Panc1 (cell line): ENCODE results near the gene JPH4.

ENCODE experiments used
- POLR2AphosphoS5 ChIP-seq: IDR thresholded peaks from 2 replicates; pipeline ENCODE4 v1.6.1; 2012; ENCODE audit warnings: mild to moderate bottlenecking, low read depth, low read length, moderate library complexity
- TF ChIP-seq, protein P1 (sequence below): fragments of 450-650 bp; IDR thresholded peaks from 2 replicates; pipeline ENCODE4 v1.5.1; 2017; ENCODE audit warnings: mild to moderate bottlenecking
- TF ChIP-seq, protein P2 (sequence below), 2 experiments: IDR thresholded peaks; 2 replicates each; pipeline ENCODE4 v1.6.1; 2011 to 2012; ENCODE audit warnings: low read depth in 2 of 2, control low read depth in 1 of 2, low read length in 1 of 2, mild to moderate bottlenecking in 1 of 2, moderate library complexity in 1 of 2; ENCODE audit not compliant: insufficient read depth in 1 of 2

DNA sequence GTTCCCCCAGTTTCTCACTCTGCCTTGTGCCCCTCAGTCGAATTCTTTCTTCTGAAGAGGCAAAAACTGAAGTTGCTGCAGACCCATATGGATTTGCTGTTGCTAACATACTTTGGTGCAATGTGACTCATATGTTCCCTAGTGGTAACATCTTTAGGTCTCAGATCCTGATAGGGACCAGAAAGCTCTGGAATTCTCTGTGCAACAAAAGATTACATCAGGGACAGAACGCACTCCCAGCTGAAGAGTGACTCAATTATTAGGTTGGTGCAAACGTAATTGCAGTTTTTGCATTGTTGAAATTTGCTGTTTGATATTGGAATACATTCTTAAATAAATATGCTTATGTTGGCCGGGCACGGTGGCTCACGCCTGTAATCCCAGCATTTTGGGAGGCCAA, 49.4 kb upstream of the JPH4 start:
- TF ChIP-seq, protein P1, sequence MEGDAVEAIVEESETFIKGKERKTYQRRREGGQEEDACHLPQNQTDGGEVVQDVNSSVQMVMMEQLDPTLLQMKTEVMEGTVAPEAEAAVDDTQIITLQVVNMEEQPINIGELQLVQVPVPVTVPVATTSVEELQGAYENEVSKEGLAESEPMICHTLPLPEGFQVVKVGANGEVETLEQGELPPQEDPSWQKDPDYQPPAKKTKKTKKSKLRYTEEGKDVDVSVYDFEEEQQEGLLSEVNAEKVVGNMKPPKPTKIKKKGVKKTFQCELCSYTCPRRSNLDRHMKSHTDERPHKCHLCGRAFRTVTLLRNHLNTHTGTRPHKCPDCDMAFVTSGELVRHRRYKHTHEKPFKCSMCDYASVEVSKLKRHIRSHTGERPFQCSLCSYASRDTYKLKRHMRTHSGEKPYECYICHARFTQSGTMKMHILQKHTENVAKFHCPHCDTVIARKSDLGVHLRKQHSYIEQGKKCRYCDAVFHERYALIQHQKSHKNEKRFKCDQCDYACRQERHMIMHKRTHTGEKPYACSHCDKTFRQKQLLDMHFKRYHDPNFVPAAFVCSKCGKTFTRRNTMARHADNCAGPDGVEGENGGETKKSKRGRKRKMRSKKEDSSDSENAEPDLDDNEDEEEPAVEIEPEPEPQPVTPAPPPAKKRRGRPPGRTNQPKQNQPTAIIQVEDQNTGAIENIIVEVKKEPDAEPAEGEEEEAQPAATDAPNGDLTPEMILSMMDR: no peak
- TF ChIP-seq, protein P2, sequence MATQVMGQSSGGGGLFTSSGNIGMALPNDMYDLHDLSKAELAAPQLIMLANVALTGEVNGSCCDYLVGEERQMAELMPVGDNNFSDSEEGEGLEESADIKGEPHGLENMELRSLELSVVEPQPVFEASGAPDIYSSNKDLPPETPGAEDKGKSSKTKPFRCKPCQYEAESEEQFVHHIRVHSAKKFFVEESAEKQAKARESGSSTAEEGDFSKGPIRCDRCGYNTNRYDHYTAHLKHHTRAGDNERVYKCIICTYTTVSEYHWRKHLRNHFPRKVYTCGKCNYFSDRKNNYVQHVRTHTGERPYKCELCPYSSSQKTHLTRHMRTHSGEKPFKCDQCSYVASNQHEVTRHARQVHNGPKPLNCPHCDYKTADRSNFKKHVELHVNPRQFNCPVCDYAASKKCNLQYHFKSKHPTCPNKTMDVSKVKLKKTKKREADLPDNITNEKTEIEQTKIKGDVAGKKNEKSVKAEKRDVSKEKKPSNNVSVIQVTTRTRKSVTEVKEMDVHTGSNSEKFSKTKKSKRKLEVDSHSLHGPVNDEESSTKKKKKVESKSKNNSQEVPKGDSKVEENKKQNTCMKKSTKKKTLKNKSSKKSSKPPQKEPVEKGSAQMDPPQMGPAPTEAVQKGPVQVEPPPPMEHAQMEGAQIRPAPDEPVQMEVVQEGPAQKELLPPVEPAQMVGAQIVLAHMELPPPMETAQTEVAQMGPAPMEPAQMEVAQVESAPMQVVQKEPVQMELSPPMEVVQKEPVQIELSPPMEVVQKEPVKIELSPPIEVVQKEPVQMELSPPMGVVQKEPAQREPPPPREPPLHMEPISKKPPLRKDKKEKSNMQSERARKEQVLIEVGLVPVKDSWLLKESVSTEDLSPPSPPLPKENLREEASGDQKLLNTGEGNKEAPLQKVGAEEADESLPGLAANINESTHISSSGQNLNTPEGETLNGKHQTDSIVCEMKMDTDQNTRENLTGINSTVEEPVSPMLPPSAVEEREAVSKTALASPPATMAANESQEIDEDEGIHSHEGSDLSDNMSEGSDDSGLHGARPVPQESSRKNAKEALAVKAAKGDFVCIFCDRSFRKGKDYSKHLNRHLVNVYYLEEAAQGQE (IDR thresholded peaks at IDR 0.05; ENCODE audit: insufficient read depth in 1 of 2, low read depth in 2 of 2, low read length in 1 of 2): no peak
- no peak for TF ChIP-seq POLR2AphosphoS5
